A549 (cell line): ENCODE measurements around the gene CDC14B. TPM values are rescaled to one million over a fixed set of nuclear protein-coding genes. Genes with fewer than 3 reads are reported as not detected.

Experiments used
- ATAC-seq, 2 experiments: fragments of 200-7000 bp in 1 of 2; fragments of >200 bp in 1 of 2; cut with Nextera tagmentation in 1 of 2; cut with Tn5 transposase in 1 of 2; 3 replicates each; pipeline versions ENCODE4 v1.8.0 to v1.9.1; 2018 to 2020; ENCODE audit warnings: mild to moderate bottlenecking in 1 of 2, moderate library complexity in 1 of 2
- CTCF ChIA-PET: fragments of 300-600 bp; sonication (Branson Sonifier 250); formaldehyde crosslinking; extraction: SDS; loops from one replicate; lab custom pipeline; 2021; ENCODE audit warnings: antibody characterized with exemption, inconsistent platforms; lab: Yijun Ruan, JAX
- POLR2A ChIA-PET: fragments of 350-600 bp; formaldehyde crosslinking; extraction: SDS; loops from one replicate; lab custom pipeline; 2021; ENCODE audit warnings: antibody characterized with exemption, inconsistent platforms; lab: Yijun Ruan, JAX
- DNase-seq, 2 experiments: peaks; one replicate each; pipeline versions ENCODE4 v3.0.0 to v3.0.0-alpha.2; 2011 to 2016; ENCODE audit warnings: low read depth in 1 of 2, low spot score in 1 of 2
- FAIRE-seq: peaks from 2 replicates; lab custom pipeline; 2011; peaks lifted over from hg19 to GRCh38; lab: Jason Lieb, UNC
- H3K27ac ChIP-seq, 2 experiments: fragments of >200 bp; sonication (Bioruptor Twin); formaldehyde crosslinking; 3 replicates each; pipeline ENCODE4 v1.5.1; 2016 to 2017
- H3K4me1 ChIP-seq: fragments of >200 bp; sonication (Bioruptor Twin); formaldehyde crosslinking; 3 replicates; pipeline ENCODE4 v1.6.1; 2016
- H3K4me2 ChIP-seq: fragments of >200 bp; sonication (Bioruptor Twin); formaldehyde crosslinking; 3 replicates; pipeline ENCODE4 v1.6.1; 2016
- H3K4me3 ChIP-seq: fragments of >200 bp; sonication (Bioruptor Twin); formaldehyde crosslinking; 3 replicates; pipeline ENCODE4 v1.5.1; 2016
- H3K9me3 ChIP-seq: fragments of >200 bp; sonication (Bioruptor Twin); formaldehyde crosslinking; 3 replicates; pipeline ENCODE4 v1.6.1; 2016
- CBX2 ChIP-seq: fragments of 200-600 bp; sonication (generic); IDR thresholded peaks from 2 replicates; pipeline ENCODE4 v1.6.1; 2016; ENCODE audit warnings: low read depth, mild to moderate bottlenecking, borderline replicate concordance
- CBX8 ChIP-seq: fragments of 200-600 bp; sonication (generic); IDR thresholded peaks from 2 replicates; pipeline ENCODE4 v1.6.1; 2016
- CEBPB ChIP-seq, 2 experiments: fragments of >200 bp in 1 of 2; sonication (Bioruptor Twin) in 1 of 2; formaldehyde crosslinking in 1 of 2; IDR thresholded peaks; 2 replicates each; pipeline ENCODE4 v1.6.1; 2012 to 2016
- CHD2 ChIP-seq: fragments of 150-350 bp; IDR thresholded peaks from 2 replicates; pipeline ENCODE4 v1.6.1; 2014; ENCODE audit warnings: low read length; ENCODE audit not compliant: partially characterized antibody
- CHD4 ChIP-seq: fragments of 200-600 bp; sonication (generic); IDR thresholded peaks from 2 replicates; pipeline ENCODE4 v1.6.1; 2016; ENCODE audit warnings: antibody characterized with exemption, mild to moderate bottlenecking, borderline replicate concordance
- EHF ChIP-seq: fragments of 250-450 bp; sonication (Bioruptor Pico); IDR thresholded peaks from 2 replicates; pipeline ENCODE4 v1.5.0; 2020; ENCODE audit warnings: mild to moderate bottlenecking
- ESRRA ChIP-seq: fragments of 150-350 bp; IDR thresholded peaks from 2 replicates; pipeline ENCODE4 v1.6.1; 2014; ENCODE audit warnings: mild to moderate bottlenecking, low read length, borderline replicate concordance
- FOSB ChIP-seq: fragments of 250-450 bp; sonication (Bioruptor Pico); IDR thresholded peaks from 2 replicates; pipeline ENCODE4 v1.5.0; 2020; ENCODE audit warnings: mild to moderate bottlenecking, moderate library complexity
- FOXS1 ChIP-seq: fragments of 250-450 bp; sonication (Bioruptor Pico); IDR thresholded peaks from 2 replicates; pipeline ENCODE4 v1.5.0; 2020; ENCODE audit warnings: mild to moderate bottlenecking, moderate library complexity
- HEYL ChIP-seq: fragments of 250-450 bp; sonication (Bioruptor Pico); IDR thresholded peaks from 2 replicates; pipeline ENCODE4 v1.8.0; 2021; ENCODE audit warnings: mild to moderate bottlenecking, moderate library complexity
- HOXB13 ChIP-seq: fragments of 250-450 bp; sonication (Bioruptor Pico); IDR thresholded peaks from 2 replicates; pipeline ENCODE4 v1.5.0; 2020; ENCODE audit warnings: low read depth, mild to moderate bottlenecking, moderate library complexity
- HOXB5 ChIP-seq: fragments of 250-450 bp; sonication (Bioruptor Pico); IDR thresholded peaks from 2 replicates; pipeline ENCODE4 v1.5.0; 2020; ENCODE audit warnings: mild to moderate bottlenecking, moderate library complexity
- JUN ChIP-seq, 2 experiments: fragments of >200 bp; sonication (Bioruptor Twin); formaldehyde crosslinking; IDR thresholded peaks; 2 replicates in 1 of 2; 3 replicates in 1 of 2; pipeline ENCODE4 v1.6.1; 2016 to 2017
- JUNB ChIP-seq: fragments of >200 bp; sonication (Bioruptor Twin); formaldehyde crosslinking; IDR thresholded peaks from 2 replicates; pipeline ENCODE4 v1.6.1; 2016
- KDM1A ChIP-seq: fragments of 200-600 bp; sonication (generic); IDR thresholded peaks from 2 replicates; pipeline ENCODE4 v1.6.1; 2016; ENCODE audit warnings: low read depth, mild to moderate bottlenecking
- KDM5A ChIP-seq: fragments of 200-600 bp; sonication (generic); IDR thresholded peaks from 2 replicates; pipeline ENCODE4 v1.6.1; 2016; ENCODE audit warnings: antibody characterized with exemption, mild to moderate bottlenecking
- MAFK ChIP-seq: fragments of 450-650 bp; IDR thresholded peaks from 2 replicates; pipeline ENCODE4 v1.6.1; 2014; ENCODE audit not compliant: partially characterized antibody
- MAZ ChIP-seq: fragments of 150-350 bp; IDR thresholded peaks from 2 replicates; pipeline ENCODE4 v1.6.1; 2014; ENCODE audit warnings: antibody characterized with exemption, low read depth, low read length, borderline replicate concordance
- NPAS2 ChIP-seq: fragments of 250-450 bp; sonication (Bioruptor Pico); IDR thresholded peaks from 2 replicates; pipeline ENCODE4 v1.8.0; 2022; ENCODE audit warnings: mild to moderate bottlenecking, moderate library complexity, borderline replicate concordance
- NR3C1 ChIP-seq: fragments of >200 bp; sonication (Bioruptor Twin); formaldehyde crosslinking; IDR thresholded peaks from 3 replicates; pipeline ENCODE4 v1.6.1; 2017
- POLR2A ChIP-seq: IDR thresholded peaks from 2 replicates; pipeline ENCODE4 v1.6.1; 2012; ENCODE audit warnings: mild to moderate bottlenecking, low read length
- RNF2 ChIP-seq: fragments of 200-600 bp; sonication (generic); IDR thresholded peaks from 2 replicates; pipeline ENCODE4 v1.6.1; 2016; ENCODE audit warnings: low read depth, mild to moderate bottlenecking, antibody characterized with exemption, moderate library complexity, borderline replicate concordance
- SMC3 ChIP-seq: fragments of >200 bp; sonication (Bioruptor Twin); formaldehyde crosslinking; IDR thresholded peaks from 3 replicates; pipeline ENCODE4 v1.6.1; 2018; ENCODE audit warnings: inconsistent platforms
- TP53 ChIP-seq: fragments of 250-450 bp; sonication (Bioruptor Pico); IDR thresholded peaks from 2 replicates; pipeline ENCODE4 v1.5.0; 2021; ENCODE audit warnings: mild to moderate bottlenecking, moderate library complexity
- ZFP36 ChIP-seq: fragments of 450-650 bp; IDR thresholded peaks from 2 replicates; pipeline ENCODE4 v1.6.1; 2014; ENCODE audit warnings: borderline replicate concordance; ENCODE audit not compliant: partially characterized antibody
- ZNF302 ChIP-seq: fragments of 250-450 bp; sonication (Bioruptor Pico); IDR thresholded peaks from 2 replicates; pipeline ENCODE4 v1.9.0; 2021; ENCODE audit warnings: inconsistent platforms, mild to moderate bottlenecking, moderate library complexity
- WGBS: methylation state at CpG from one replicate; pipeline ENCODE4 v1.1.6; 2017; ENCODE audit errors: missing lambda C conversion rate; 5-methylcytosine and 5-hydroxymethylcytosine counted together
- polyA plus RNA-seq, 4 experiments: library from polyadenylated mRNA; depleted of rRNA in 3 of 4; stranded (reverse); fragments of >200 nt; fragmentation: RNase III in 1 of 4; extraction: RNeasy Plus Mini Kit Qiagen cat#74134 plus additional on column Dnase treatment in 1 of 4; gene quantifications; 2 replicates in 3 of 4; 3 replicates in 1 of 4; pipeline ENCODE4 v1.2.3, GENCODE V29; 2011 to 2017
- TF ChIP-seq, protein P1 (sequence below): IDR thresholded peaks from 2 replicates; pipeline ENCODE4 v1.6.1; 2012
- TF ChIP-seq, protein P2 (sequence below): fragments of 450-650 bp; IDR thresholded peaks from 2 replicates; pipeline ENCODE4 v1.6.1; 2014; ENCODE audit warnings: antibody characterized with exemption
- TF ChIP-seq, protein P3 (sequence below): fragments of 150-350 bp; IDR thresholded peaks from 2 replicates; pipeline ENCODE4 v1.6.1; 2014; ENCODE audit warnings: low read depth, mild to moderate bottlenecking, low read length

CDC14B gene
- polyA plus RNA-seq, 2 of the 4 experiments (the other 2 are of a cell fraction) = 9.9 to 17.3 TPM

DNA sequence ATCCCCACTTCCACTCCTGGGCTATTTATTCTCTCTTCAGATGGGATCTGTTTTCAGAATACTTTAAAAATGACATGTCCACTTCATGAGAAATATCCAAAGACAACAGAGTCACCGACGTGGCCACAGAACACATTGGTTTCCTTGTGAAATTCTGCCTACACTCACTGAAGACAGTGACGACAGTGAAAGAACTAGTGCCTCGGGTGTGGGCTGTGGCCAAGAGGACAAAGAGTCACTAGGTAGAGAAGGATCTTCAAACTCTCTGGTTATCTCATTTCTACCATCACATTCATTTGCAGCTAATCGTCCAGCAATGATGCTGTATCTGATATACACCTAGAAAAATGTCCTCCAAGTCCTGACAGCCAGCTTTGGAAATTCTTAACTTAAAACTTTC is 110.6 kb downstream of the CDC14B start:
- DNase-seq = no peak
- no peak overlapping the region for H3K4me3 ChIP-seq
- no peak for ATAC-seq
- no peaks in the 10 kb centered on the region for H3K4me1 ChIP-seq
- 87% methylated on average over 5 of the region's 5 CpGs for WGBS
- CTCF ChIA-PET = interaction anchor here (1.5 kb wide), 1 partner anchor 57 kb away, joined by 3 read pairs; no protein-coding TSS in a partner anchor
- no peak overlapping the region for H3K4me2 ChIP-seq
- no peak overlapping the region for H3K27ac ChIP-seq
- TF ChIP-seq, protein P1, sequence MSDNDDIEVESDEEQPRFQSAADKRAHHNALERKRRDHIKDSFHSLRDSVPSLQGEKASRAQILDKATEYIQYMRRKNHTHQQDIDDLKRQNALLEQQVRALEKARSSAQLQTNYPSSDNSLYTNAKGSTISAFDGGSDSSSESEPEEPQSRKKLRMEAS = no peak
- no peak for TF ChIP-seq MAZ
- no peak for TF ChIP-seq FOXS1 (CRISPR knock-in tag)
- TF ChIP-seq FOSB (CRISPR knock-in tag) = no peak
- no peak for TF ChIP-seq CBX8
- TF ChIP-seq CHD4 = no peak
- no peak for TF ChIP-seq NR3C1
- TF ChIP-seq HOXB5 (CRISPR knock-in tag) = no peak
- no peak for TF ChIP-seq ZNF302 (CRISPR knock-in tag)
- no peak for TF ChIP-seq HEYL (CRISPR knock-in tag)
- TF ChIP-seq CBX2 = no peak
- TF ChIP-seq NPAS2 (CRISPR knock-in tag) = no peak
- no peak for TF ChIP-seq ESRRA
- no peak for TF ChIP-seq CHD2
- TF ChIP-seq, protein P2, sequence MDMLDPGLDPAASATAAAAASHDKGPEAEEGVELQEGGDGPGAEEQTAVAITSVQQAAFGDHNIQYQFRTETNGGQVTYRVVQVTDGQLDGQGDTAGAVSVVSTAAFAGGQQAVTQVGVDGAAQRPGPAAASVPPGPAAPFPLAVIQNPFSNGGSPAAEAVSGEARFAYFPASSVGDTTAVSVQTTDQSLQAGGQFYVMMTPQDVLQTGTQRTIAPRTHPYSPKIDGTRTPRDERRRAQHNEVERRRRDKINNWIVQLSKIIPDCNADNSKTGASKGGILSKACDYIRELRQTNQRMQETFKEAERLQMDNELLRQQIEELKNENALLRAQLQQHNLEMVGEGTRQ = no peak
- no peak for TF ChIP-seq SMC3
- TF ChIP-seq RNF2 = no peak
- TF ChIP-seq JUNB = no peak
- no peak for TF ChIP-seq JUN (IDR thresholded peaks at IDR 0.05)
- POLR2A ChIA-PET = no interaction called here
- H3K9me3 ChIP-seq = no peaks in the 10 kb centered on the region
- no peak for FAIRE-seq

DNA sequence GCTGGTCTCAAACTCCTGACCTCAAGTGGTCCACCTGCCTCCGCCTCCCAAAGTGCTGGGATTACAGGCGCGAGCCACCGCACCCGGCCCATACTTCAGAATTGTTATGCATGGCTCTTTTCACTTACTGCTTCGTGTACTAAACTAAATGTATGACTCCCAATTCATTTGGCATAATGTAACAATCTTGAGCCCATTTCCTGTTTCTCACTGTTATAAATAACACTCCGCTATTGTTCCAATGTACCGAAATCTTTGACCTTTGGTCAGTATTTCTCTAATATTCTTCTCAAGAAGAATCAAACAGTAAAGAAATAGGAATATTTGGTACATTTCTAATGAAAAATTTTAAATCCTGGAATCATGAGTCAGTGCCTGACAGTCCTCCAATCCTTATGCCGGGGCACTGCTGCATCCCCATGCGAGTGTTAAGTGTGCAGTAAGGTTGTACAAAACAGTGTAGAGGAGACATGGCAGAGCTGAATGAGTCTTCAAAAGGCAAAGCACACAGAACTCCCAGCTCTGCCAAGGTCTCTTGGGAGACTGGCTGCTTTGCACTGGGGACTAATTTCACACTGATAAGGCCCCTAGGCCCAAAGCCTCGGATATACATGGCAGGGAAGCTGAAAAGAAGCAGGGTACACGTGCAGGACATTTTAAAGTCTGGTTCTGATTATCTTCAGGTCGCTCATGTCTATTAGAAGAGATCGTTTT is 111.3 kb downstream of the CDC14B start:
- no peak overlapping the region for H3K4me2 ChIP-seq
- no peak for ATAC-seq
- TF ChIP-seq HOXB5 (CRISPR knock-in tag) = no peak
- TF ChIP-seq KDM1A = no peak
- no peak for TF ChIP-seq KDM5A
- TF ChIP-seq TP53 (CRISPR knock-in tag) = no peak
- TF ChIP-seq FOSB (CRISPR knock-in tag) = no peak
- TF ChIP-seq EHF (CRISPR knock-in tag) = no peak
- TF ChIP-seq ZNF302 (CRISPR knock-in tag) = no peak
- TF ChIP-seq CHD2 = no peak
- TF ChIP-seq CEBPB (IDR thresholded peaks at IDR 0.05) = no peak
- TF ChIP-seq POLR2A = no peak
- TF ChIP-seq, protein P1 = no peak
- no peak for TF ChIP-seq NPAS2 (CRISPR knock-in tag)
- no peak for TF ChIP-seq CBX2
- TF ChIP-seq, protein P3, sequence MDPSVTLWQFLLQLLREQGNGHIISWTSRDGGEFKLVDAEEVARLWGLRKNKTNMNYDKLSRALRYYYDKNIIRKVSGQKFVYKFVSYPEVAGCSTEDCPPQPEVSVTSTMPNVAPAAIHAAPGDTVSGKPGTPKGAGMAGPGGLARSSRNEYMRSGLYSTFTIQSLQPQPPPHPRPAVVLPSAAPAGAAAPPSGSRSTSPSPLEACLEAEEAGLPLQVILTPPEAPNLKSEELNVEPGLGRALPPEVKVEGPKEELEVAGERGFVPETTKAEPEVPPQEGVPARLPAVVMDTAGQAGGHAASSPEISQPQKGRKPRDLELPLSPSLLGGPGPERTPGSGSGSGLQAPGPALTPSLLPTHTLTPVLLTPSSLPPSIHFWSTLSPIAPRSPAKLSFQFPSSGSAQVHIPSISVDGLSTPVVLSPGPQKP = no peak
- no peak for TF ChIP-seq ZFP36
- no peak for TF ChIP-seq HOXB13 (CRISPR knock-in tag)
- no peak for TF ChIP-seq MAFK
- TF ChIP-seq, all 56 proteins: peak for 0
- ChIA-PET POLR2A (no interaction called here), CTCF (no interaction called here)
- Histone ChIP-seq H3K9me3 (no peaks in the 10 kb centered on the region), H3K4me3 (no peak overlapping the region), H3K27ac (no peak overlapping the region), H3K4me1 (no peaks in the 10 kb centered on the region)
- FAIRE-seq = no peak
- 88% methylated on average over 14 of the region's 14 CpGs for WGBS
- DNase-seq = no peak
